Endometrium (tissue), 2 donors: ENCODE results near the gene VWCE.

ENCODE experiments used
- FAIRE-seq: peaks from 2 replicates; lab custom pipeline; 2012; peaks lifted over from hg19 to GRCh38; lab: Jason Lieb, UNC
- donor health status: control.
- donor health status: control.

Gene VWCE

GRCh38 chr11:61294717-61295595, at the start of gene VWCE:
Gene VWCE (minus strand): TSS chr11:61295316. CDS start chr11:61295037, 279 bp downstream.
- no peak for FAIRE-seq

- no peak for FAIRE-seq
Measured at GRCh38 chr11:61343792-61344745, 49.0 kb upstream of the VWCE start.

GRCh38 chr11:61342207-61342803, 47.2 kb upstream of the VWCE start:
- no peak for FAIRE-seq

GRCh38 chr11:61341706-61342105, 46.6 kb upstream of the VWCE start:
- FAIRE-seq, result no peak

- FAIRE-seq, result no peak
Measured at GRCh38 chr11:61340979-61341378, 45.9 kb upstream of the VWCE start.

- FAIRE-seq, result no peak
Measured at GRCh38 chr11:61339490-61339878, 44.4 kb upstream of the VWCE start.

- FAIRE-seq, result no peak
Measured at GRCh38 chr11:61338783-61339489, 43.8 kb upstream of the VWCE start.

GRCh38 chr11:61337706-61338470, 42.8 kb upstream of the VWCE start:
- no peak for FAIRE-seq

- no peak for FAIRE-seq
Measured at GRCh38 chr11:61336171-61336935, 41.2 kb upstream of the VWCE start.

GRCh38 chr11:61335355-61335710, 40.2 kb upstream of the VWCE start:
- no peak for FAIRE-seq

- FAIRE-seq, result no peak
Measured at GRCh38 chr11:61334434-61335354, 39.6 kb upstream of the VWCE start.

GRCh38 chr11:61333550-61334433, 38.7 kb upstream of the VWCE start:
- FAIRE-seq, result no peak

GRCh38 chr11:61332797-61333549, 37.9 kb upstream of the VWCE start, which contains the start of the genes DDB1 and TKFC:
Gene DDB1 (minus strand): TSS chr11:61333105. CDS start chr11:61332968, 137 bp downstream.
Gene TKFC (plus strand): TSS chr11:61333228. CDS start chr11:61334729, 1,501 bp downstream.
- no peak for FAIRE-seq

- no peak for FAIRE-seq
Measured at GRCh38 chr11:61332281-61332796, 37.2 kb upstream of the VWCE start.

GRCh38 chr11:61331651-61332050, 36.5 kb upstream of the VWCE start:
- FAIRE-seq, result no peak

- FAIRE-seq, result no peak
Measured at GRCh38 chr11:61329871-61330270, 34.8 kb upstream of the VWCE start.

- no peak for FAIRE-seq
Measured at GRCh38 chr11:61328351-61328750, 33.2 kb upstream of the VWCE start.
